GM18507 (cell line): Measurements from ENCODE around the gene JAZF1.
A peak's percentile ranks its signal among the peaks of the same experiment; 100 is the strongest.
"Not testable (repeated sequence)": the region's sequence is repeated elsewhere in the genome, so short reads cannot be mapped to it uniquely, and the experiment has no call there.

Source experiments
- DNase-seq: peaks from one replicate; pipeline ENCODE4 v3.0.0; 2011; ENCODE audit warnings: low read depth; ENCODE audit not compliant: insufficient read length; ENCODE audit errors: extremely low spot score
- FAIRE-seq: peaks from 2 replicates; lab custom pipeline; 2011; peaks lifted over from hg19 to GRCh38; lab: Jason Lieb, UNC

Gene JAZF1

GRCh38 chr7:27940341-27940740, 240.3 kb downstream of the JAZF1 start:
- DNase-seq (no peak), FAIRE-seq (no peak)

- FAIRE-seq (no peak), DNase-seq (no peak)
Measured at GRCh38 chr7:27939893-27940292, 240.7 kb downstream of the JAZF1 start.

- FAIRE-seq: no peak
- no peak for DNase-seq
Measured at GRCh38 chr7:27936768-27937102, 243.9 kb downstream of the JAZF1 start.

DNA sequence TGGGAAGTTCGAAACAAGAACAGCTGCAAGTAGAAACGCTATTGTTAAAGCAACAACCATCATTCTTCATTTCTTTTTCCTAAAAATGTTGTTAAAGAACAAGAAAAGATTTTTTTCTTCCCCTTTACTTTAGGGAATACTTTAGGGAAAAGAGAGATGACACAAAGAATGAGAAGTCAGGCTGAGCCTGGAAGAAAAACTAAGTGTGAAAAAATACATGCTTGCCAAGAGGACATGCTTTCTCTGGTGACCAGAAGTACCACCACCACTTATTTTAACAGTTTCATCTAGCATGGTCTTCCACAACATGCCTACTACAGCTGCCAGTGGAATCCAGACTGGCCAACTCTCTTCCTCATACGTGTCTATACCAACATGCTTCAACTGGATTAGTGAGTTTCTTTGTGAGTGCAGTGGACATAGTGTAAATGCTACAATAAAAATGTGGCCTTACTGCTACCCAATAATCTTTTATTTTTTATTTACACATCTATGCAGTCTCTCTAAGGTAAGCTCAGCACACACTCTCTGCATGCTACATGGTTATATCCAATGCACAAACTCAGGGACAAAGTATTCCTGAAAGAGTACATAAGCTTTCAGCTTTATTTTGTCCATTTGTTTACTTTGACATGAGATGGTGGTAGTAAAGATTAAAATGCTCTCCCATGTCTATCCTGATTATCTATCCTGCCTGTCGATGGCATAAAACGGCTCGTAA, 244.4 kb downstream of the JAZF1 start:
- FAIRE-seq (no peak), DNase-seq (no peak)

GRCh38 chr7:27933671-27934565, 246.7 kb downstream of the JAZF1 start:
- DNase-seq (no peak), FAIRE-seq (peak; percentile 67)

- DNase-seq (no peak), FAIRE-seq (no peak)
Measured at GRCh38 chr7:27930910-27931476, 249.6 kb downstream of the JAZF1 start.

DNA sequence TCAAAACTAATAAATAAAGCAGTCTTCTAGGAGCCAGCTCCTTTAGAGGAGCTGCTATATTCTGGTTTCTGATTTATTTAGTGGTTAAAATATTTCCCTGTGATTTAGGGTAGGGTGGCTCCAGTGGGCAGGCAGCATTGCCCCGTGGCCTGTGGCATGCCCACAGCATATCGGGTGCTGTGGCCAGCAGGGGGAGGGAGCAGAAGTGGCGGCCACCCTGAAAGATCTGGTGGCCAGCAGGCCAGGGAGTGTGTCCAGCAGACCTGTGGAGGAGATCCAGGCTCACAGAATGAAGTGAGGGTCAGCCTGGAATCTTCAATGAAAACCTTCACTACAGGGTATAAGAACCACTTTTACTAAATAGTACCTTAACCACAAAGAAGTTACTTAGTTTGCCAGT, 251.5 kb downstream of the JAZF1 start:
- DNase-seq (no peak), FAIRE-seq (no peak)

- FAIRE-seq: no peak
- DNase-seq: no peak
Measured at GRCh38 chr7:27928001-27928400, 252.6 kb downstream of the JAZF1 start.

DNA sequence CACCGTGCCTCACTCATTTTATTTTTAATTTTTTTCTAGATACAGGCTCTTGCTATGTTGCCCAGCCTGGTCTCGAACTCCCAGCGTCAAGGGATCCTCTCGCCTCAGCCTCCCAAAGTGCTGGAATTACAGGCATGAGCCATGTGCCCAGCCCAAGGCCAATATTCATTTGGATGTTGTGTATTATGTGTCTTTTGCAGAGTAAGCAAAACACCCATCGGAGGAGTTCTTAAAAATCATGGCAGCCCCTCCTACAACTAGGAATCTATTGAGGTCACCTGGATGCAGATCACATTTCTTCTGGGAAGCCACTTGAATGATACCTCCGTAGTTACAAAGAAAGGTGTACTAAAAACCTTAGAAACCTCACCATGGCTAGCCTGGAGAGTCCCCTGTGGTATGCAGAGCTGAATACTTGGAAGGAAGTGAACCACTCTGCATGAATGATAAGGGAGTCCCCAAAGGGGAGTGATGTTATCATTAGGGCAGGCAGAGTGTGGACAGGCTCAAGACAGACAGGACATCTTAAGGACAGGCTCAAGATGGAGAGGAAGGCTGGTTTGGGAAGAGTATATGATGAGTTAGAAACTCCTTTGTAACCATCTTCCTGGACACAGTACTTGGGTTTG, 254.9 kb downstream of the JAZF1 start:
- DNase-seq (no peak), FAIRE-seq (peak; percentile 65)

DNA sequence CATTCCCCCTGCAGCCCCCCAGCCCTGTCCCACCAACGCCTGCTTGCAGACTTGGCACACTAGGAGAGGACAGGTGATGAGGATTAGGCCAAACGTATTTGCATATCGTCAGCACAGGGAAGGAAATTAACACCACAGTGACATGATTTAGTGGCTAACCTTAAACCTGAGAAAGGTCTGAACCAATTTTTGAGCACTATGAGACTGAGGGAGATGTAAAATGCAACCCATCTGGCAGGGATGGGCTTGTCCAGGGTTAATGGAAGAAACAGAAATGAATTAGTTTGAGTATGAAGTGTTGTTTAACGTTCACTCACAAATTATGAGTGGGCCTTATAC, 257.0 kb downstream of the JAZF1 start:
- FAIRE-seq: no peak
- no peak for DNase-seq

GRCh38 chr7:27922907-27923641, 257.5 kb downstream of the JAZF1 start:
- FAIRE-seq: peak; percentile 76
- no peak for DNase-seq

GRCh38 chr7:27922389-27922788, 258.2 kb downstream of the JAZF1 start:
- not testable (repeated sequence) for FAIRE-seq, DNase-seq

- no peak for DNase-seq
- FAIRE-seq: peak; percentile 73
Measured at GRCh38 chr7:27921081-27921836, 259.3 kb downstream of the JAZF1 start.

GRCh38 chr7:27920281-27920946, 260.2 kb downstream of the JAZF1 start:
- no peak for DNase-seq
- FAIRE-seq: no peak

GRCh38 chr7:27918503-27918902, 262.1 kb downstream of the JAZF1 start:
- peak; percentile 5 for FAIRE-seq

DNA sequence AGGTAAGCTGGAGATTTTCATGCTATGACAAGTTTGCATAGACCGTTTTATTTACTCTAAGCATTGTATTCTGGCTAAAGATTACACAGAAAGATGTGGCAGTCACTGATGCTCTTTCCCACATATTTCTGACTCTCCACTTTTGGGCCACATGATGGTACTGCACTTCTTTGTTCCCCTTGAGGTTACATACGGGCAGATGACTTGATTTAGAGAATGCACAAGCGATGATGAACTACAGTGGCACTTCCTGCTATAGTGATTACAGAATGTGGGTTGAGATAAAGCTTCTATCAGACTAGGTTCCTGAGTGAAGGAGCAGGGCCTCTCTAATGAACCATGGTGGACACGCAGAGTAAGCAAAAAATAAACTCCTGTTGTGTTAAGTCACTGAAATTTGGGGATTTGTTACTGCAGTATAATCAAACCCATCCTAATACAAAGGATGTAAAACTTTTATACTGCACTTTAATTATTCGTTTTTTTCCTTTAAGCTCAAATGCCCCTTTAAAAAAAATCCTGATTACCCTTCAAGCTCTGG, 262.8 kb downstream of the JAZF1 start:
- DNase-seq (no peak), FAIRE-seq (peak; percentile 15)

More at GRCh38 chr7:27918503-27918902, 262.1 kb downstream of the JAZF1 start:
- no peak for DNase-seq

GRCh38 chr7:27917119-27917518, 263.5 kb downstream of the JAZF1 start:
- FAIRE-seq: no peak
- no peak for DNase-seq

DNA sequence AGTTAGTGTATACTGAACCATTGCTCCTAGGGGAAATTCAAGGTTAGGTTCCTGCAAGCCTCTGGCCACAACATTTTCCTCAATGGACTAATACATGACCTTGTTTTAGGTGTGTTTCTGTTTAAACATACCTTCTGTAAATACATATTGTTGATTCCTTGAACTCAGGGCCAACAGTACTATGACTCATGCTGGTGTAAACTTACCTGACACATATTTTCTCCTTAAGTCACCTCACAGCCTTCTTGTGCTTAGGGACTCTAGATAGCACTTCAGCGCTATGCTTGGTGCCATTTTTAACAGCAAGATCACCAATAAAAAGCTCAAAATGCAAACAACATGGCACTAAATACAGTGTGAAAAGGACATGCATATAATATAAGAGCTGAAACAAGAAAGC, 264.2 kb downstream of the JAZF1 start:
- DNase-seq: no peak
- FAIRE-seq: no peak
